HepG2 (cell line): ENCODE measurements around the gene SLC43A1. TPM values are rescaled to one million over a fixed set of nuclear protein-coding genes. Genes with fewer than 3 reads are reported as not detected.

Source experiments
- ARHGAP35 ChIP-seq: sonication (generic); formaldehyde crosslinking; IDR thresholded peaks from 2 replicates; pipeline ENCODE4 v1.9.0; 2022; ENCODE audit warnings: mild to moderate bottlenecking, inconsistent platforms, moderate library complexity, missing genetic modification reagents, borderline replicate concordance
- CHD4 ChIP-seq: fragments of 200-600 bp; sonication (generic); IDR thresholded peaks from 2 replicates; pipeline ENCODE4 v1.7.0; 2017; ENCODE audit warnings: mild to moderate bottlenecking, low read length, borderline replicate concordance
- ESRRA ChIP-seq: sonication (generic); formaldehyde crosslinking; IDR thresholded peaks from 2 replicates; pipeline ENCODE4 v1.5.1; 2020; ENCODE audit warnings: mild to moderate bottlenecking, low read depth, missing genetic modification reagents
- FOXC1 ChIP-seq: sonication (generic); formaldehyde crosslinking; IDR thresholded peaks from 2 replicates; pipeline ENCODE4 v1.8.0; 2022; ENCODE audit warnings: mild to moderate bottlenecking, missing genetic modification reagents, borderline replicate concordance
- HNRNPL ChIP-seq: fragments of 200-400 bp; formaldehyde crosslinking; IDR thresholded peaks from 2 replicates; pipeline ENCODE4 v1.6.1; 2017; ENCODE audit warnings: mild to moderate bottlenecking, low read depth, low read length
- ISL2 ChIP-seq: sonication (generic); formaldehyde crosslinking; IDR thresholded peaks from 2 replicates; pipeline ENCODE4 v1.5.0; 2020; ENCODE audit warnings: missing genetic modification reagents
- KDM5B ChIP-seq: sonication (generic); formaldehyde crosslinking; IDR thresholded peaks from 2 replicates; pipeline ENCODE4 v1.4.0; 2020; ENCODE audit warnings: missing genetic modification reagents, mild to moderate bottlenecking, borderline replicate concordance
- LCORL ChIP-seq, 2 experiments: fragments of 450-650 bp in 1 of 2; sonication (generic) in 1 of 2; formaldehyde crosslinking in 1 of 2; IDR thresholded peaks; 2 replicates each; pipeline versions ENCODE4 v1.5.0 to v1.6.1; 2017 to 2020; ENCODE audit warnings: antibody characterized with exemption in 1 of 2, missing genetic modification reagents in 1 of 2
- NFKB2 ChIP-seq: sonication (generic); formaldehyde crosslinking; IDR thresholded peaks from 2 replicates; pipeline ENCODE4 v1.4.0; 2020; ENCODE audit warnings: missing genetic modification reagents, borderline replicate concordance
- NRL ChIP-seq: sonication (generic); formaldehyde crosslinking; IDR thresholded peaks from 2 replicates; pipeline ENCODE4 v1.5.0; 2020; ENCODE audit warnings: missing genetic modification reagents, mild to moderate bottlenecking, moderate library complexity, borderline replicate concordance
- PHF20 ChIP-seq: sonication (generic); formaldehyde crosslinking; IDR thresholded peaks from 2 replicates; pipeline ENCODE4 v1.5.0; 2020; ENCODE audit warnings: mild to moderate bottlenecking, missing genetic modification reagents
- PHF21A ChIP-seq: sonication (generic); formaldehyde crosslinking; IDR thresholded peaks from 2 replicates; pipeline ENCODE4 v1.5.0; 2020; ENCODE audit warnings: mild to moderate bottlenecking, missing genetic modification reagents
- RBFOX2 ChIP-seq: fragments of 200-400 bp; formaldehyde crosslinking; IDR thresholded peaks from 2 replicates; pipeline ENCODE4 v1.6.1; 2017; ENCODE audit warnings: low read depth, mild to moderate bottlenecking, low read length
- SALL2 ChIP-seq: sonication (generic); formaldehyde crosslinking; IDR thresholded peaks from 2 replicates; pipeline ENCODE4 v1.8.1; 2023; ENCODE audit warnings: mild to moderate bottlenecking, missing genetic modification reagents, inconsistent platforms
- ZKSCAN5 ChIP-seq: sonication (generic); formaldehyde crosslinking; IDR thresholded peaks from 2 replicates; pipeline ENCODE4 v1.5.1; 2020; ENCODE audit warnings: mild to moderate bottlenecking, missing genetic modification reagents
- ZNF225 ChIP-seq: sonication (generic); formaldehyde crosslinking; IDR thresholded peaks from 2 replicates; pipeline ENCODE4 v1.4.0; 2020; ENCODE audit warnings: mild to moderate bottlenecking, missing genetic modification reagents
- ZNF232 ChIP-seq: sonication (generic); formaldehyde crosslinking; IDR thresholded peaks from 2 replicates; pipeline ENCODE4 v1.4.0; 2020; ENCODE audit warnings: missing genetic modification reagents, borderline replicate concordance
- ZNF263 ChIP-seq: sonication (generic); formaldehyde crosslinking; IDR thresholded peaks from 2 replicates; pipeline ENCODE4 v1.4.0; 2020; ENCODE audit warnings: missing genetic modification reagents
- ZNF563 ChIP-seq: sonication (generic); formaldehyde crosslinking; IDR thresholded peaks from 2 replicates; pipeline ENCODE4 v1.8.0; 2022; ENCODE audit warnings: mild to moderate bottlenecking, moderate library complexity, missing genetic modification reagents
- ZNF768 ChIP-seq: sonication (generic); formaldehyde crosslinking; IDR thresholded peaks from 2 replicates; pipeline ENCODE4 v1.4.0; 2020; ENCODE audit warnings: missing genetic modification reagents
- polyA plus RNA-seq, 8 experiments: library from polyadenylated mRNA; depleted of rRNA in 3 of 8; stranded (reverse) in 7 of 8; unstranded in 1 of 8; fragments of >200 nt; fragmentation: Illumina TruSeq in 4 of 8; extraction: Trizol in 4 of 8; gene quantifications; 2 replicates each; pipeline versions ENCODE4 v1.2.1 to v1.2.3, GENCODE V29; 2011 to 2016; ENCODE audit warnings: low read depth in 4 of 8, missing spikeins in 1 of 8, mixed read lengths in 1 of 8; ENCODE audit not compliant: insufficient read depth in 1 of 8
- total RNA-seq, 5 experiments: library from RNA; depleted of rRNA; stranded (reverse); fragments of >200 nt; fragmentation: Illumina TruSeq; extraction: Trizol; gene quantifications; 2 replicates each; pipeline ENCODE4 v1.2.3, GENCODE V29; 2016; ENCODE audit warnings: low read depth in 1 of 5
- TF ChIP-seq, protein P1 (sequence below): sonication (generic); formaldehyde crosslinking; IDR thresholded peaks from 2 replicates; pipeline ENCODE4 v1.4.0; 2020; ENCODE audit warnings: missing genetic modification reagents
- TF ChIP-seq, protein P2 (sequence below): sonication (generic); formaldehyde crosslinking; IDR thresholded peaks from 2 replicates; pipeline ENCODE4 v1.4.0; 2020; ENCODE audit warnings: mild to moderate bottlenecking, missing genetic modification reagents
- TF ChIP-seq, protein P3 (sequence below): sonication (generic); formaldehyde crosslinking; IDR thresholded peaks from 2 replicates; pipeline ENCODE4 v1.4.0; 2020; ENCODE audit warnings: missing genetic modification reagents, borderline replicate concordance

Gene SLC43A1
- total and polyA plus RNA-seq, 2 of the 13 experiments (the other 11 are each of a cell fraction or from before 2014, with no cell fraction given): 72.3 to 87.6 TPM

DNA sequence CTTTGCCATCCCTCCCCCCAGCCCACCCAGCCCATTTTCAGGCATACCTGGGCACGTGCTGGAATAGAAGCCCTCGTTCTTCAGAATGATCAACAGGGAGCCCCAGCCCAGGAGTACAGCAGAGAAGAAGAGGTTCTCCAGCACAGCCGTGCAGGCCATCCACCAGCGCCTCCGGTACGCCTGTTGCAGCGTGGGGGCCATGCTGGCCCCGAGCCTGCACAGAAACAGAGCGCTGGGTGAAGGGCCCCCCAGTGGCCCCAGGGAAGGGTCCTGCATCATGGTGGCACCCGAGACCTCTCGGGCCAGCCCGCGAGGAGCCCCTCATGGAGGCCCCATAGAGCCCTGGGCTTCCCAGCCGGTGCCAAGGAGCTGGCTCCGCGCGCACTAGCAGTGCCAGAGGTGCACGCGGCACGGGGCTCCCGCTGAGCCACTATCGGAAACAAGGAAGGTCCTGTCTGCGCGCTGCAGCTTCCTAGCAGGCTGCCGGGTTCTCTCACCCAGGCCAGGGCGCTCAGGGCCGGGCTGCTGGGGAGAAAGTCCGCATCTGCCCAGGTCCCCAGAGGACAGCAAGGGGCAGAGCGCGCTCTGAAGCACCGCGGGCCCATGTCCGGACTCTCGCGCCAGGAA lies 1.5 kb downstream of the SLC43A1 start (continued):
- TF ChIP-seq SALL2 (CRISPR knock-in tag): peak; percentile 62; the same call in 1 of the 2 replicates
- TF ChIP-seq NFKB2 (CRISPR knock-in tag): 0 out of 2 replicates have a peak, but pooled peaks have one; percentile 21
- peak; percentile 73 for TF ChIP-seq RBFOX2
- peak; percentile 10; the same call in 1 of the 2 replicates for TF ChIP-seq KDM5B (CRISPR knock-in tag)
- TF ChIP-seq ISL2: 0 out of 2 replicates have a peak, but pooled peaks have one; percentile 23
- TF ChIP-seq HNRNPL: peak; percentile 58
- no peak for TF ChIP-seq LCORL (IDR thresholded peaks at IDR 0.05)
- no peak for TF ChIP-seq LCORL (CRISPR knock-in tag; IDR thresholded peaks at IDR 0.05)
- 0 out of 2 replicates have a peak, but pooled peaks have one; percentile 32 for TF ChIP-seq PHF21A
- TF ChIP-seq ZNF232 (CRISPR knock-in tag): peak; percentile 26; the same call in 1 of the 2 replicates
- TF ChIP-seq, protein P1, sequence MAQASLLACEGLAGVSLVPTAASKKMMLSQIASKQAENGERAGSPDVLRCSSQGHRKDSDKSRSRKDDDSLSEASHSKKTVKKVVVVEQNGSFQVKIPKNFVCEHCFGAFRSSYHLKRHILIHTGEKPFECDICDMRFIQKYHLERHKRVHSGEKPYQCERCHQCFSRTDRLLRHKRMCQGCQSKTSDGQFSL (CRISPR knock-in tag): 0 out of 2 replicates have a peak, but pooled peaks have one; percentile 22
- peak; percentile 41 for TF ChIP-seq NRL (CRISPR knock-in tag)
- TF ChIP-seq FOXC1 (CRISPR knock-in tag): no peak
- TF ChIP-seq, protein P2, sequence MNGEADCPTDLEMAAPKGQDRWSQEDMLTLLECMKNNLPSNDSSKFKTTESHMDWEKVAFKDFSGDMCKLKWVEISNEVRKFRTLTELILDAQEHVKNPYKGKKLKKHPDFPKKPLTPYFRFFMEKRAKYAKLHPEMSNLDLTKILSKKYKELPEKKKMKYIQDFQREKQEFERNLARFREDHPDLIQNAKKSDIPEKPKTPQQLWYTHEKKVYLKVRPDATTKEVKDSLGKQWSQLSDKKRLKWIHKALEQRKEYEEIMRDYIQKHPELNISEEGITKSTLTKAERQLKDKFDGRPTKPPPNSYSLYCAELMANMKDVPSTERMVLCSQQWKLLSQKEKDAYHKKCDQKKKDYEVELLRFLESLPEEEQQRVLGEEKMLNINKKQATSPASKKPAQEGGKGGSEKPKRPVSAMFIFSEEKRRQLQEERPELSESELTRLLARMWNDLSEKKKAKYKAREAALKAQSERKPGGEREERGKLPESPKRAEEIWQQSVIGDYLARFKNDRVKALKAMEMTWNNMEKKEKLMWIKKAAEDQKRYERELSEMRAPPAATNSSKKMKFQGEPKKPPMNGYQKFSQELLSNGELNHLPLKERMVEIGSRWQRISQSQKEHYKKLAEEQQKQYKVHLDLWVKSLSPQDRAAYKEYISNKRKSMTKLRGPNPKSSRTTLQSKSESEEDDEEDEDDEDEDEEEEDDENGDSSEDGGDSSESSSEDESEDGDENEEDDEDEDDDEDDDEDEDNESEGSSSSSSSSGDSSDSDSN (CRISPR knock-in tag): peak; percentile 59
- TF ChIP-seq ZNF225 (CRISPR knock-in tag): no peak
- TF ChIP-seq ARHGAP35 (CRISPR knock-in tag): peak; percentile 34; the same call in 1 of the 2 replicates
- peak; percentile 35; the same call in 1 of the 2 replicates for TF ChIP-seq PHF20 (CRISPR knock-in tag)
- TF ChIP-seq ESRRA (CRISPR knock-in tag): no peak
- TF ChIP-seq ZKSCAN5 (CRISPR knock-in tag): 0 out of 2 replicates have a peak, but pooled peaks have one; percentile 29
- TF ChIP-seq ZNF563: peak; percentile 7; the same call in 1 of the 2 replicates
- no peak for TF ChIP-seq ZNF263 (CRISPR knock-in tag)
- peak; percentile 38; the same call in 1 of the 2 replicates for TF ChIP-seq CHD4
- TF ChIP-seq ZNF768 (CRISPR knock-in tag): 0 out of 2 replicates have a peak, but pooled peaks have one; percentile 10
- TF ChIP-seq, protein P3, sequence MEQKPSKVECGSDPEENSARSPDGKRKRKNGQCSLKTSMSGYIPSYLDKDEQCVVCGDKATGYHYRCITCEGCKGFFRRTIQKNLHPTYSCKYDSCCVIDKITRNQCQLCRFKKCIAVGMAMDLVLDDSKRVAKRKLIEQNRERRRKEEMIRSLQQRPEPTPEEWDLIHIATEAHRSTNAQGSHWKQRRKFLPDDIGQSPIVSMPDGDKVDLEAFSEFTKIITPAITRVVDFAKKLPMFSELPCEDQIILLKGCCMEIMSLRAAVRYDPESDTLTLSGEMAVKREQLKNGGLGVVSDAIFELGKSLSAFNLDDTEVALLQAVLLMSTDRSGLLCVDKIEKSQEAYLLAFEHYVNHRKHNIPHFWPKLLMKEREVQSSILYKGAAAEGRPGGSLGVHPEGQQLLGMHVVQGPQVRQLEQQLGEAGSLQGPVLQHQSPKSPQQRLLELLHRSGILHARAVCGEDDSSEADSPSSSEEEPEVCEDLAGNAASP (CRISPR knock-in tag): 0 out of 2 replicates have a peak, but pooled peaks have one; percentile 7
